C4-2B (cell line): ENCODE data around the gene AKIRIN1.

ENCODE experiments used
- CTCF ChIP-seq: fragments of 450-650 bp; conservative IDR thresholded peaks from 2 replicates; pipeline ENCODE4 v1.5.1; 2017; ENCODE audit warnings: mild to moderate bottlenecking
- ZFX ChIP-seq: fragments of 450-650 bp; IDR thresholded peaks from 2 replicates; pipeline ENCODE4 v1.6.1; 2017

DNA sequence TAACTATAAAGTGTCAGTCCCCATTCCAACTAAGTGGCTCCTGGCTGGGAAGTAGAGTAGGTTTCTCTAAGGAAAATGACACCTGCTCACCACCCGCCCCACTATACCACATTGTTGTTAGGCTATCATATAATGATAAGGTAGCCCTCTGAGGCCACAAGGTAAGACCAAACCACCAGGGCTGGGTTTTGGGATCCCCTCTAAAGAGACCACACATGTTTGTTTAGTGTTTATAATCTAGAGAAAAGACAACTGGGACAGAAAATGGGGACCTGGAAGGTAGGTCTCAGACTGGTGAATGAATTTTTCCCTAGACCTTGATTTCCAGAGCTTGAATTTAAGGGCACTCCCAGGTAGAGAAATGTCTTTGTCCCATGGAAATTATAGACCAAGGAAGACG, 15.2 kb downstream of the AKIRIN1 start:
- TF ChIP-seq CTCF (no peak), ZFX (no peak)
